ENCODE measurements around the gene CD300A.
"Not testable (repeated sequence)": the region's sequence is repeated elsewhere in the genome, so short reads cannot be mapped to it uniquely, and the experiment has no call there.

The CD300A gene

DNA sequence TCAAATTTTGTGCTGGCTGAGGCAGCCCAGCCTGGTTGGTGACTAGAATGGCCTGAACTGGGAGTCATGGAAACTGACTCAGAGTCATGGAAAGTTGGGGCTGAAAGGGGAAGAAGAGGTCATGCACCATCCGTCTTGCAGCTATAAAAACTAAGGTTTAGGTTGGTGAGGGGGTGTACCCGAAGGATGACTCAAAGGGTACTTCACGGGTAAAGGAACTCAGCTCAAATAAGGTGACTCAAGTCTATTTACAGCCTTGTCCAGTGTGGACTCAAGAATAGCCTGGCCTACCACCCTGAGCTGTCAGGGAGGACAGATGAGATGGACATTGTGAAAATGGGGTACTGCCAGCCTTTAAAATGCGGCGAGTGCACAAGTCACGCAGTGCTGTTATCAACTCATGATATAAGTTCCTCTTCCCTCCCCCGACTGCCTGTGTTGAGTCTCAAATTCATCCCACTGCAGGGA lies 46.2 kb downstream of the CD300A start:
- H3K4me3 ChIP-seq (ENCODE audit: low read depth, low read length): no peak overlapping the region

DNA sequence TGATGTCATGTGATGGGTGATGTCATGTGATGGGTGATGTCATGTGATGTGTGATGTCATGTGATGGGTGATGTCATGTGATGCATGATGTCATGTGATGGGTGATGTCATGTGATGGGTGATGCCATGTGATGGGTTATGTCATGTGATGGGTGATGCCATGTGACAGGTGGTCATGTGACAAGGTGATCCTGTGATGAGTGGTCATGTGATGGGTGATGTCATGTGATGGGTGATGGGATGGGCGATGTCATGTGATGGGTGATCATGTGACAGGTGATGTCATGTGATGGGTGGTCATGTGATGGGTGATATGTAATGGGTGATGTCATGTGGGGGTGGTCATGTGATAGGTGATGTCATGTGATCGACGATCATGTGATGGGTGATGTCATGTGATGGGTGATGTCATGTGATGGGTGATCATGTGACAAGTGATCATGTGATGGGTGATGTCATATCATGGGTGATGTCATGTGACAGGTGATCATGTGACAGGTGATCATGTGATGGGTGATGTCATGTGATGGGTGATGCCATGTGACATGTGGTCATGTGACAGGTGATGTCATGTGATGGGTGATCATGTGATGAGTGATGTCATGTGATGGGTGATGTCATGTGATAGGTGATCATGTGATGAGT lies 47.7 kb downstream of the CD300A start:
- TF ChIP-seq, protein P1, sequence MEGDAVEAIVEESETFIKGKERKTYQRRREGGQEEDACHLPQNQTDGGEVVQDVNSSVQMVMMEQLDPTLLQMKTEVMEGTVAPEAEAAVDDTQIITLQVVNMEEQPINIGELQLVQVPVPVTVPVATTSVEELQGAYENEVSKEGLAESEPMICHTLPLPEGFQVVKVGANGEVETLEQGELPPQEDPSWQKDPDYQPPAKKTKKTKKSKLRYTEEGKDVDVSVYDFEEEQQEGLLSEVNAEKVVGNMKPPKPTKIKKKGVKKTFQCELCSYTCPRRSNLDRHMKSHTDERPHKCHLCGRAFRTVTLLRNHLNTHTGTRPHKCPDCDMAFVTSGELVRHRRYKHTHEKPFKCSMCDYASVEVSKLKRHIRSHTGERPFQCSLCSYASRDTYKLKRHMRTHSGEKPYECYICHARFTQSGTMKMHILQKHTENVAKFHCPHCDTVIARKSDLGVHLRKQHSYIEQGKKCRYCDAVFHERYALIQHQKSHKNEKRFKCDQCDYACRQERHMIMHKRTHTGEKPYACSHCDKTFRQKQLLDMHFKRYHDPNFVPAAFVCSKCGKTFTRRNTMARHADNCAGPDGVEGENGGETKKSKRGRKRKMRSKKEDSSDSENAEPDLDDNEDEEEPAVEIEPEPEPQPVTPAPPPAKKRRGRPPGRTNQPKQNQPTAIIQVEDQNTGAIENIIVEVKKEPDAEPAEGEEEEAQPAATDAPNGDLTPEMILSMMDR (IDR thresholded peaks at IDR 0.05; ENCODE audit: borderline replicate concordance, insufficient read depth, low read depth, low read length): no peak
- no peak overlapping the region for H3K4me3 ChIP-seq (ENCODE audit: low read depth, low read length)

More for the DNA sequence above, 46.2 kb downstream of the CD300A start:
- TF ChIP-seq, protein P1 (IDR thresholded peaks at IDR 0.05; ENCODE audit: borderline replicate concordance, insufficient read depth, low read depth, low read length): no peak

DNA sequence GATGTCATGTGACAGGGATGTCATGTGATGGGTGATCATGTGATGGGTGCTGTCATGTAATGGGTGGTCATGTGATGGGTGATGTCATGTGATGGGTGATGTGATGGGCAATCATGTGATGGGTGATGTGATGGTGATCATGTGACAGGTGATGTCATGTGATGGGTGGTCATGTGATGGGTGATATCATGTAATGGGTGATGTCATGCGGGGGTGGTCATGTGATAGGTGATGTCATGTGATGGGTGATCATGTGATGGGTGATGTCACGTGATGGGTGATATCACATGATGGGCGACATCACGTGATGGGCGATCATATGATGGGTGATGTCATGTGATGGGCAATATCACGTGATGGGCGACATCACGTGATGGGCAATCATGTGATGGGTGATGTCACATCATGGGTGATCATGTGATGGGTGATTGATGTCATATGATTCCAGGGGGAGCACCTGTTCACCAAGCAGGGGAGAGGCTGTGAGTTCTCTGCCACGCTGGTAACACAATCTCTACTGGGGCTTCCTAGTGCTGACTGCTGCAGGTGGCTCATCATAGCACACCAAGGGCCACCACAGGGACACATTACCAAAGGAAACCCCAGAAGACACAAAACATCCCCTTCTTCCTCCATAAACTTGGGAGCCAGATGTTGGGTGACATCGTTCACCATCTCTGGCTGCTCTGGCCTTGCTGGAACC lies 48.3 kb downstream of the CD300A start:
- H3K4me3 ChIP-seq (ENCODE audit: low read depth, low read length): no peak overlapping the region
- TF ChIP-seq, protein P1 (IDR thresholded peaks at IDR 0.05; ENCODE audit: borderline replicate concordance, insufficient read depth, low read depth, low read length): no peak

DNA sequence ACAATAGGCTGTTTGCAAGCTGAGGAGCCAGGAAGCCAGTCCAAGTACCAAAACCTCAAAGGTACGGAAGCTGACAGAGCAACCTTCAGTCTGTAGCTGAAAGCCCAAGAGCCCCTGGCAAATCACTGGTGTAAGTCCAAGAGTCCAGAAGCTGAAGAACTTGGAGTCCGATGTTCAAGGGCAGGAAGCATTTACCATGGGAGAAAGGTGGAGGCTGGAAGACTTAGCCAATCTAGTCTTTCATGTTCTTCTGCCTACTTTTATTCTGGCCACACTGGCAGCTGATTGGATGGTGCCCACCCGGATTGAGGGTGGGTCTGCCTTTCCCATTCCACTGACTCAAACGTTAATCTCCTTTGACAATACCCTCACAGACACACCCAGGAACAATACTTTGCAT lies 49.5 kb downstream of the CD300A start:
- TF ChIP-seq, protein P1 (IDR thresholded peaks at IDR 0.05; ENCODE audit: borderline replicate concordance, insufficient read depth, low read depth, low read length): no peak
- no peak overlapping the region for H3K4me3 ChIP-seq (ENCODE audit: low read depth, low read length)

DNA sequence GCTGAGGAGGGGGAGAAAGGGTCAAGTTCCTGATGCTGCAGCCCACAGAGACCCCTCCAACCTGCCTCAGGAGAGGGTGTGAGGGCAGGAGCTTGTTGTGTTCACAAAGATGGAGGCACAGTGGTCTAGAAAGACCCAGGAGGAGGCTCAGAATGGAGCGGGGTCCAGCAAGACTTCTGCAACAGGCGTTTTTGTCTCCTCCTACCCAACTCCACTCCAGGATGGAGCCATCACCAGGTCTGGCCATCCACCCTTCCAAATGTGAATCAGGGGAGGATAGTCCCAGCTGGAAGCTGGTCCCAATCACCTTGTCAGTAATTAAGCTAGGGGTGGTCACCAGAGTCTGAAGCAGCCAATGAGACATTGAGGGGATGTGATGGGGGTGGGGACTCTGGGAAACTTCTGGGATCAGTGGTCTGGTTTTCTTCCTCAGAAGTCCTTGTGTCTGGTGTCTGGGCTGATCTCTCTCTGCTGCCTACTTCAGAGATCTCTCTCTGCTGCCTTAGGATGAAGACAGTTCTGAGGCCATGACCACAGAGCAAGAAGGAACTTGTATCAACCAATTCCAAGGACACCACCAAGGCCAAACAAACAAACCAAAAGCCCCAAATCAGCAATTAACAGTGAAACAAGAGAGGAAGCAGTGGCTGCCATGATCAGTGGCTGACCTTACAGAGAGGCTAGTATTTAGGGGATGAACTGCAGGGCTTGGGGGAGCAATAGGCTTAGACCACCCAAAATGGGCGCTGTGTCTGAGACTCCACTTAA lies 50.3 kb downstream of the CD300A start:
- H3K4me3 ChIP-seq (ENCODE audit: low read depth, low read length): no peak overlapping the region
- TF ChIP-seq, protein P1 (IDR thresholded peaks at IDR 0.05; ENCODE audit: borderline replicate concordance, insufficient read depth, low read depth, low read length): no peak

DNA sequence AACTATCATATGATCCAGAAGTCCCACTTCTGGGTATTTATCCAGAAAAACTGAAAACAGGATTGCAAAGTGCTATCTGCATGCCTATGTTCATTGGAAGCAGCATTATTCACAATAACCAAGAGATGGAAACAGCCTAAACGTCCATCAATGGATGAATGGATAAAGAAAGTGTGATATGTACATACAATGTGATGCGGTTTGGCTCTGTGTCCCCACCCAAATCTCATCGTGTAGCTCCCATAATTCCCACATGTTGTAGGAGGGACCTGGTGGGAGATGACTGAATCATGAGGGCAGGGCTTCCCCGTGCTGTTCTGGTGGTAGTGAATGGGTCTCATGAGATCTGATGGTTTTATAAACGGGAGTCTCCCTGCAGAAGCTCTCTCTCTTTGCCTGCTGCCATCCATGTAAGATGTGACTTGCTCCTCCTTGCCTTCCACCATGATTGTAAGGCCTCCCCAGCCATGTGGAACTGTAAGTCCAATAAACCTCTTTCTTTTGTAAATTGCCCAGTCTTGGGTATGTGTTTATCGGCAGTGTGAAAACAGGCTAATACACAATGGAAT lies 52.1 kb downstream of the CD300A start:
- not testable (repeated sequence) for H3K4me3 ChIP-seq (ENCODE audit: low read depth, low read length)

DNA sequence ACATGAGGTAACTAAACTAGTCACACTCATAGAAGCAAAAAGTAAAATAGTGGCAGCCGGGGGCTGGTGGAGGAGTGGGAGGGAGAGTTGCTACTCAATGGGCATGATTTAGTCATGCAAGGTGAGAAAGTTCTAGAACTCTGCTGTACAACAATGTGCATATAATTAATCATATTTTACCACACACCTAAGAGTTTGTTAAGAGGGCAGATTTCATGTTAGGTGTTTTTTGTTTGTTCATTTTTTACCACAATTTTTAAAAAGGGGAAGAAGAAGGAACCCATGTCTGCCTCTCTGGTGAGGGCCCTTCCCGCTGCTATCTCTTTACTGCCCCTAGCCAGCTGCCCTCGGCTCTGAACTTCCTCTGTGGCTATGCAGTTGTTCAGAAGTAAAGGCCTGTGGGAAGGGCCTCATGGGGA lies 53.6 kb downstream of the CD300A start:
- no peak overlapping the region for H3K4me3 ChIP-seq (ENCODE audit: low read depth, low read length)
- TF ChIP-seq, protein P1 (IDR thresholded peaks at IDR 0.05; ENCODE audit: borderline replicate concordance, insufficient read depth, low read depth, low read length): no peak
